Endothelial cell of umbilical vein (primary cell): ENCODE results near the gene ARHGAP10.
"Not testable (repeated sequence)": the region's sequence is repeated elsewhere in the genome, so short reads cannot be mapped to it uniquely, and the experiment has no call there.

Experiments
- CTCF ChIP-seq, 2 donors: IDR thresholded peaks; 1 replicate in 1 of 2; 2 replicates in 1 of 2; pipeline ENCODE4 v1.5.1; 2011; ENCODE audit warnings: low read length in 2 of 2, mild to moderate bottlenecking in 2 of 2, moderate library complexity in 2 of 2, control low read depth in 1 of 2, inconsistent platforms in 1 of 2, low read depth in 1 of 2; ENCODE audit not compliant: insufficient read depth in 1 of 2; ENCODE audit errors: extremely low read depth in 1 of 2
- EZH2 ChIP-seq: IDR thresholded peaks from 2 replicates; pipeline ENCODE4 v1.6.1; 2012; ENCODE audit warnings: borderline replicate concordance, low read depth, mild to moderate bottlenecking, moderate library complexity, low read length, inconsistent platforms; ENCODE audit not compliant: severe bottlenecking
- MAX ChIP-seq: IDR thresholded peaks from 2 replicates; pipeline ENCODE4 v1.6.1; 2011; ENCODE audit not compliant: insufficient read depth, insufficient read length
- MYC ChIP-seq: IDR thresholded peaks from one replicate; pipeline ENCODE4 v1.6.1; 2011; ENCODE audit warnings: mild to moderate bottlenecking, low read depth, low read length
- POLR2A ChIP-seq: IDR thresholded peaks from 2 replicates; pipeline ENCODE4 v1.6.1; 2012; ENCODE audit warnings: low read depth, mild to moderate bottlenecking, control low read depth, low read length
- POLR2AphosphoS5 ChIP-seq: IDR thresholded peaks from 2 replicates; pipeline ENCODE4 v1.6.1; 2012; ENCODE audit warnings: low read depth, mild to moderate bottlenecking, control low read depth, low read length, moderate library complexity; ENCODE audit not compliant: insufficient read depth

- TF ChIP-seq MAX; CTCF (IDR thresholded peaks at IDR 0.05; ENCODE audit: extremely low read depth in 1 of 2, insufficient read depth in 1 of 2, low read depth in 1 of 2, low read length in 2 of 2); POLR2AphosphoS5; MYC; EZH2; POLR2A: not testable (repeated sequence)
Measured at GRCh38 chr4:147912106-147912505, 180.2 kb downstream of the ARHGAP10 start.
